ENCODE results near the gene CC2D1A.

CC2D1A gene

GRCh38 chr19:13932911-13933393 is 27.0 kb downstream of the CC2D1A start:
- TF ChIP-seq ZNF8 (CRISPR knock-in tag; IDR thresholded peaks at IDR 0.05), result no peak
- no peak for TF ChIP-seq CREB5 (CRISPR knock-in tag; IDR thresholded peaks at IDR 0.05; ENCODE audit: low read depth)
- no peak for TF ChIP-seq TCF4 (CRISPR knock-in tag; IDR thresholded peaks at IDR 0.05; ENCODE audit: borderline replicate concordance)
- no peak for TF ChIP-seq OSR1 (CRISPR knock-in tag; IDR thresholded peaks at IDR 0.05)
- no peak for TF ChIP-seq ESRRG (CRISPR knock-in tag; IDR thresholded peaks at IDR 0.05)
- TF ChIP-seq GLIS3 (CRISPR knock-in tag; IDR thresholded peaks at IDR 0.05), result no peak
- TF ChIP-seq ZFP3 (CRISPR knock-in tag; IDR thresholded peaks at IDR 0.05), result no peak
- no peak for TF ChIP-seq ZFP30 (CRISPR knock-in tag; IDR thresholded peaks at IDR 0.05)
- TF ChIP-seq CSDC2 (CRISPR knock-in tag; IDR thresholded peaks at IDR 0.05), result no peak
- no peak for TF ChIP-seq RARB (CRISPR knock-in tag; IDR thresholded peaks at IDR 0.05)
- TF ChIP-seq PATZ1 (CRISPR knock-in tag; IDR thresholded peaks at IDR 0.05; ENCODE audit: borderline replicate concordance), result no peak
- no peak for TF ChIP-seq BACH2 (CRISPR knock-in tag; IDR thresholded peaks at IDR 0.05; ENCODE audit: borderline replicate concordance)
- TF ChIP-seq ZC3H10 (CRISPR knock-in tag; IDR thresholded peaks at IDR 0.05), result no peak
- TF ChIP-seq TOX (CRISPR knock-in tag; IDR thresholded peaks at IDR 0.05; ENCODE audit: borderline replicate concordance), result no peak
- TF ChIP-seq POU6F1 (CRISPR knock-in tag; IDR thresholded peaks at IDR 0.05; ENCODE audit: borderline replicate concordance, low read depth), result no peak
- no peak for TF ChIP-seq ISL1 (CRISPR knock-in tag; IDR thresholded peaks at IDR 0.05)
- no peak for ATAC-seq

GRCh38 chr19:13934785-13935109 is 28.7 kb downstream of the CC2D1A start:
- ATAC-seq, result no peak
- no peak for TF ChIP-seq ZFP30 (CRISPR knock-in tag; IDR thresholded peaks at IDR 0.05)
- no peak for TF ChIP-seq BACH2 (CRISPR knock-in tag; IDR thresholded peaks at IDR 0.05; ENCODE audit: borderline replicate concordance)
- TF ChIP-seq OSR1 (CRISPR knock-in tag; IDR thresholded peaks at IDR 0.05), result no peak
- TF ChIP-seq TSHZ2 (CRISPR knock-in tag; IDR thresholded peaks at IDR 0.05), result no peak
- TF ChIP-seq ARNTL (CRISPR knock-in tag; IDR thresholded peaks at IDR 0.05; ENCODE audit: borderline replicate concordance, low read depth), result no peak
- no peak for TF ChIP-seq PPARA (CRISPR knock-in tag; IDR thresholded peaks at IDR 0.05; ENCODE audit: borderline replicate concordance)
- no peak for TF ChIP-seq TOX (CRISPR knock-in tag; IDR thresholded peaks at IDR 0.05; ENCODE audit: borderline replicate concordance)
- TF ChIP-seq CSDC2 (CRISPR knock-in tag; IDR thresholded peaks at IDR 0.05), result no peak
- no peak for TF ChIP-seq ZNF8 (CRISPR knock-in tag; IDR thresholded peaks at IDR 0.05)
- no peak for TF ChIP-seq ZNF70 (CRISPR knock-in tag; IDR thresholded peaks at IDR 0.05)
- TF ChIP-seq PATZ1 (CRISPR knock-in tag; IDR thresholded peaks at IDR 0.05; ENCODE audit: borderline replicate concordance), result no peak
- no peak for TF ChIP-seq TCF4 (CRISPR knock-in tag; IDR thresholded peaks at IDR 0.05; ENCODE audit: borderline replicate concordance)
- TF ChIP-seq ISL1 (CRISPR knock-in tag; IDR thresholded peaks at IDR 0.05), result no peak
- TF ChIP-seq ZC3H10 (CRISPR knock-in tag; IDR thresholded peaks at IDR 0.05), result no peak
- TF ChIP-seq ZFP3 (CRISPR knock-in tag; IDR thresholded peaks at IDR 0.05), result no peak
